Kidney (tissue), 14 donors: ENCODE measurements around the gene DCLK1. TPM values are rescaled to one million over a fixed set of nuclear protein-coding genes. Genes with fewer than 3 reads are reported as not detected.

ENCODE experiments used
- DNase-seq, 5 donors: peaks; one replicate each; pipeline ENCODE4 v3.0.0-alpha.2; 2013 to 2020
- FAIRE-seq: peaks from 2 replicates; lab custom pipeline; 2012; peaks lifted over from hg19 to GRCh38; lab: Jason Lieb, UNC
- H3K27ac ChIP-seq, 2 donors: one replicate each; pipeline ENCODE4 v1.7.0; 2013; ENCODE audit warnings: low read depth in 2 of 2, low read length in 2 of 2, inconsistent platforms in 1 of 2
- H3K27me3 ChIP-seq: one replicate; pipeline ENCODE4 v1.7.1; 2013; ENCODE audit warnings: low read length, inconsistent platforms; ENCODE audit not compliant: control insufficient read depth, insufficient read depth
- H3K36me3 ChIP-seq, 3 donors: one replicate each; pipeline versions ENCODE4 v1.7.0 to v1.7.1; 2013; ENCODE audit warnings: low read length in 3 of 3, control low read depth in 1 of 3, inconsistent platforms in 1 of 3; ENCODE audit not compliant: insufficient read depth in 3 of 3, control insufficient read depth in 2 of 3
- H3K4me1 ChIP-seq, 3 donors: one replicate each; pipeline versions ENCODE4 v1.7.0 to v1.7.1; 2013; ENCODE audit warnings: low read length in 3 of 3, inconsistent platforms in 1 of 3, low read depth in 1 of 3; ENCODE audit not compliant: control insufficient read depth in 2 of 3, insufficient read depth in 2 of 3
- H3K4me3 ChIP-seq, 3 donors: one replicate each; pipeline versions ENCODE4 v1.7.0 to v1.8.1; 2013; ENCODE audit warnings: low read length in 3 of 3, control low read depth in 1 of 3, inconsistent platforms in 1 of 3
- H3K9ac ChIP-seq, 3 donors: one replicate each; pipeline versions ENCODE4 v1.7.0 to v1.7.1; 2013; ENCODE audit warnings: low read length in 3 of 3, control low read depth in 1 of 3, inconsistent platforms in 1 of 3
- H3K9me3 ChIP-seq, 3 donors: one replicate each; pipeline versions ENCODE4 v1.7.0 to v1.7.1; 2013; ENCODE audit warnings: low read length in 3 of 3, control low read depth in 1 of 3, inconsistent platforms in 1 of 3; ENCODE audit not compliant: control insufficient read depth in 2 of 3, insufficient read depth in 1 of 3
- intact Hi-C: fragments of 100-400 bp; cut with DNase I; formaldehyde crosslinking; loops from one replicate; pipeline ENCODE4 v1.11.1; 2022
- polyA plus RNA-seq: library from polyadenylated mRNA; stranded (reverse); fragments of 350-450 nt; fragmentation: Illumina TruSeq; extraction: RNeasy Lipid Tissue Mini Kit (QIAGEN cat#74804); gene quantifications from one replicate; pipeline ENCODE4 v1.2.3, GENCODE V29; 2014; ENCODE audit warnings: low read depth, low replicate concordance; ENCODE audit not compliant: insufficient read depth
- total RNA-seq: library from RNA; stranded (reverse); fragmentation: NEBNext Ultra II Directional; extraction: Animal tissue kit (Norgen Biotek cat#: 25700); gene quantifications from one replicate; pipeline ENCODE4 v1.2.1, GENCODE V29; 2021
- TF ChIP-seq, protein P1 (sequence below): IDR thresholded peaks from 3 replicates; pipeline ENCODE4 v1.5.1; 2012; ENCODE audit warnings: mild to moderate bottlenecking, moderate library complexity, borderline replicate concordance; ENCODE audit not compliant: insufficient read depth; ENCODE audit errors: extremely low read depth
- donor health status: control.
- donor health status: control.
- donor health status: control.
- donor health status: control.
- donor health status: control.
- donor health status: DM: yes; HTN: yes; CAD: no.
- donor health status: Normal renal cell carcinoma (clear cell type).

Gene DCLK1
- total and polyA plus RNA-seq, 2 donors from 2014 or later: 0.73 to 8.3 TPM

DNA sequence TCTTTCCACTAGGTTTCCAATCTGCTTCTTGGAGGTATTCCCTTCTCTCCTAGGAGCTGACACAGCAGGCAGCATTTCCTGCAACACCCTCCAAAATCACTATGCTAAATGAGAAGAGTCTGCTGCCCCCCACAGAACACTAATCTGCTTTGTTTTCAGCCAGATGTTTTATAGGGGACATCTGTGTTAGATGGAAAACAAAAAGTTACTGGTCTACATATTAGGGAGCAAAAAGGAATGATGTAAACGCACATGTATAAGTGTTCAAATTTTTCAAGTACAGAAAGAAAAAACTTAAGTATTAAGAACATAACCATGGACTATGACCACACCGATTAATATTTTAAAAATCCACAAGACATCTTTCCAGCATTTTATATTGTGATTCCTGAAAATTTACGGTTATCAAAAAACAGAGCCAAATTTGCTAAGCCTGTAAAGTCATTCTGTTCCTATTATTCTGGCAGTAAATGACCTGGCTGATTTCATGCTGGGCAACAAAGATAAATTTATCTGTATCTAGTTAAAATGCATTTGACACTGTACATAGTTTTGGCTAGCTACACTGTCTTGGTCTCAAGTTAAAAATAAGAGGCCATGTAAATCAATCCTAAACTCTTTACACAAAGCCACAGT is 63.3 kb downstream of the DCLK1 start:
- no peaks in the 10 kb centered on the region for H3K27me3 ChIP-seq
- H3K4me3 ChIP-seq: no peak overlapping the region
- no peaks in the 10 kb centered on the region for H3K36me3 ChIP-seq
- DNase-seq (peak in 1 of 5 donors; percentile 60), FAIRE-seq (no peak)
- TF ChIP-seq, protein P1, sequence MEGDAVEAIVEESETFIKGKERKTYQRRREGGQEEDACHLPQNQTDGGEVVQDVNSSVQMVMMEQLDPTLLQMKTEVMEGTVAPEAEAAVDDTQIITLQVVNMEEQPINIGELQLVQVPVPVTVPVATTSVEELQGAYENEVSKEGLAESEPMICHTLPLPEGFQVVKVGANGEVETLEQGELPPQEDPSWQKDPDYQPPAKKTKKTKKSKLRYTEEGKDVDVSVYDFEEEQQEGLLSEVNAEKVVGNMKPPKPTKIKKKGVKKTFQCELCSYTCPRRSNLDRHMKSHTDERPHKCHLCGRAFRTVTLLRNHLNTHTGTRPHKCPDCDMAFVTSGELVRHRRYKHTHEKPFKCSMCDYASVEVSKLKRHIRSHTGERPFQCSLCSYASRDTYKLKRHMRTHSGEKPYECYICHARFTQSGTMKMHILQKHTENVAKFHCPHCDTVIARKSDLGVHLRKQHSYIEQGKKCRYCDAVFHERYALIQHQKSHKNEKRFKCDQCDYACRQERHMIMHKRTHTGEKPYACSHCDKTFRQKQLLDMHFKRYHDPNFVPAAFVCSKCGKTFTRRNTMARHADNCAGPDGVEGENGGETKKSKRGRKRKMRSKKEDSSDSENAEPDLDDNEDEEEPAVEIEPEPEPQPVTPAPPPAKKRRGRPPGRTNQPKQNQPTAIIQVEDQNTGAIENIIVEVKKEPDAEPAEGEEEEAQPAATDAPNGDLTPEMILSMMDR: no peak
- no peak overlapping the region for H3K27ac ChIP-seq
- intact Hi-C loops: no loop called here
- no peak overlapping the region for H3K9ac ChIP-seq
- H3K4me1 ChIP-seq: peaks cover 0 to 2% (median 0%) of the 10 kb centered on the region in 3 donors
- no peaks in the 10 kb centered on the region for H3K9me3 ChIP-seq

DNA sequence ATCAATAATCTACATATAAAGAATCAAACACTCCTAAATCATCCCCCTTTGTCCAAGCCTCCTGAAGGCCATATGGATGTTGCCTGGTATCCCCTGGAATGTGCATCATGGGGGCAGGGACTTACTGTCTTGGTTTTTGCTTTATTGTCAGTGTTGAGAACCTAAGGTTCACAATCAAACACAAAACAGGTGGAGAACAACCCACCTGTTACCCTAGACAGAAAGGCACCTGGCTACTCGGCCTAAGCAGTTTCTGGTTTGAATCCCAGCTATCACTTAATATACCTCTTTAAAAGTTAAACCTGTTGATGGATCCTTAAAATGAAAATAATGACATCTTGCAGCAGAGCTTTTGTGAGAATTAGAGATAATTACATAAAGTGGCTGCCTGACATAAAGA is 68.9 kb downstream of the DCLK1 start:
- intact Hi-C loops: no loop called here
- H3K9me3 ChIP-seq: no peaks in the 10 kb centered on the region
- FAIRE-seq (no peak), DNase-seq (no peak)
- no peaks in the 10 kb centered on the region for H3K27me3 ChIP-seq
- H3K27ac ChIP-seq: no peak overlapping the region
- no peaks in the 10 kb centered on the region for H3K4me1 ChIP-seq
- TF ChIP-seq, protein P1: no peak
- no peak overlapping the region for H3K4me3 ChIP-seq
- H3K9ac ChIP-seq: no peak overlapping the region
- no peaks in the 10 kb centered on the region for H3K36me3 ChIP-seq

DNA sequence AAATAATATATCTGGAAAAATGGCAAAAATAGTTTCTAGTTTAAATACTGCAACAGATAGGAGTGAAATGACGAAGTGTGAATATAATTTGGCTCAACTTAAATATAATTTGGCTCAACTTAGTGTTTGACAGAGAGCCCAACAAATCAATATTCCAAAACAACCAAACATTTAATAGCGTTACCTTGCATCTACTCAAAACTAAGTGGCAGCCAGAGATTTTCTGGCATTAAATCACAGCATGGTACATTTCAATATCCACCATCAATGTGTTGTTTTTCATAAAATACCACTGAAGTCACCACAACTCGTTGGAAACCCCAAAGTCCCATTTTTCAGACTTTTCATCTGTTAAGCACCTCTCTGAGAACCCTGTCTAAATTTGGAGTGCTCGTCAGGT is 69.6 kb downstream of the DCLK1 start:
- Histone ChIP-seq H3K27me3 (no peaks in the 10 kb centered on the region), H3K9ac (no peak overlapping the region), H3K9me3 (no peaks in the 10 kb centered on the region), H3K36me3 (no peaks in the 10 kb centered on the region), H3K27ac (no peak overlapping the region), H3K4me3 (no peak overlapping the region), H3K4me1 (no peaks in the 10 kb centered on the region)
- intact Hi-C loops: no loop called here
- no peak for DNase-seq
- TF ChIP-seq, protein P1: no peak
- FAIRE-seq: no peak

DNA sequence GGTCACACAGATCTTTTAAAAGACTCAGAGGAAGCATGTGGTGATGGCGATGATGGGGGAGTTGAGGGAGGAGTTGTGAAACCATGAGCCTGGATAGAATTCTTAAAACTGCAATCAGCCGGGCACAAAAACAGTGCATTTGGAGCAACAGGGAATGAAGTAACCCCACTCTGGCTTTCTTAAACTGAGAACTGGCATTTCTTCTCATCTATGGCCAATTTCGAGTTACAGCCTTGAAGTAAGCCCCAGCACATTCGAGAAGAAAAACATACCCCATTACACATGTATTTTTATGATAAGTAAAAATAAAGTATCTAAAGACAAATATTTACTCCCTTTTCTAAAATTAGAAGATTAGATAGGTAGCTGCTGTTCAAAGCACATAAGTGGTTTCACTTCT is 70.1 kb downstream of the DCLK1 start:
- H3K27me3 ChIP-seq: no peaks in the 10 kb centered on the region
- no peak overlapping the region for H3K9ac ChIP-seq
- TF ChIP-seq, protein P1: no peak
- no peak for DNase-seq
- H3K27ac ChIP-seq: no peak overlapping the region
- H3K4me1 ChIP-seq: no peaks in the 10 kb centered on the region
- no peaks in the 10 kb centered on the region for H3K36me3 ChIP-seq
- FAIRE-seq: no peak
- intact Hi-C loops: no loop called here
- H3K4me3 ChIP-seq: no peak overlapping the region
- H3K9me3 ChIP-seq: no peaks in the 10 kb centered on the region
